ENCODE measurements around the gene THADA. TPM values are rescaled to one million over a fixed set of nuclear protein-coding genes. Genes with fewer than 3 reads are reported as not detected.
A peak's percentile ranks its signal among the peaks of the same experiment; 100 is the strongest.

THADA gene
- total and polyA plus RNA-seq, 5 experiments from 2014 or later = 9.2 to 40.3 (median 15.5) TPM

DNA sequence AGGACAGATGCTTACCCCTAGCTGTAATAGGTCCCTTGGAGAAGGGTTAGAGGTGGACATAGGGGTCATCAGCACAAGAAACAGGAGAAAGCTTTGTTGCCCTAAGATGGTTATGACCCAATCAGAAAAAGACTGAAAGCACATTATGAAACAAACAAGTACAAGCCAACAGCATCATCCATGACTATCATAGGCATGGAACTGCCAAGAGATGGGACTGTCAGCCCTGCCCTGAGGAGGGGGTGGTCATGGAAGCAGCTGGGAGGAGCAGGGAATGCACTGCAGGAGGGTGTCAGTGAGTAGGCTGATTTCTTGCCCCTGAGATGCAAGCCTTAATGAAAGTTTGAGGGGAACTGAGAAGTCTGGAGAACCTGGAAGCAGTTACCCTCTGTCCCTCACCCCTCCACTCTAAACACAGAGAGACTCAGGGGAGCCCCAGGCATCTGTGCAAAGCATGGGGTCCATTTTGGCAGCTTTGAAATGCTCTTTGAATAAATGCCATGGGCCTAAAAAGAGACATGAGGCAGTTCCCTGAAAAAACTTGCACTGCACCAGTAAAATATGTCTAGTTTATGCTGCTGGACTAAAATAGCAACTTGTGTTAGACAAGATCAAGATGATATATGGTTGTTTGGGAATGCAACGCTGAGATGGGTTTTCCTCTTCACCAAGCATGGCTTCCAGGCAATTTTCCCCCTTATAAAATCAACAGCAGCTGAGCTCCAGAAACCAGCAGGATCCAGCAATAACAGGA is 246.8 kb downstream of the THADA start:
- H3K9me3 Mint-ChIP-seq = no peaks in the 10 kb centered on the region
- H3K27ac Mint-ChIP-seq = peak overlapping the region in 3 of 10 donors; percentile 9 to 62 (median 21)
- no peak for ATAC-seq
- H3K36me3 Mint-ChIP-seq = peaks cover 0 to 37% (median 19%) of the 10 kb centered on the region in 3 donors
- H3K4me3 Mint-ChIP-seq = no peak overlapping the region
- POLR2A ChIA-PET = no interaction called here
- H3K27me3 Mint-ChIP-seq = no peaks in the 10 kb centered on the region
- H3K4me1 Mint-ChIP-seq = peaks cover 0 to 3% (median 0%) of the 10 kb centered on the region in 4 donors
- no peak for DNase-seq

DNA sequence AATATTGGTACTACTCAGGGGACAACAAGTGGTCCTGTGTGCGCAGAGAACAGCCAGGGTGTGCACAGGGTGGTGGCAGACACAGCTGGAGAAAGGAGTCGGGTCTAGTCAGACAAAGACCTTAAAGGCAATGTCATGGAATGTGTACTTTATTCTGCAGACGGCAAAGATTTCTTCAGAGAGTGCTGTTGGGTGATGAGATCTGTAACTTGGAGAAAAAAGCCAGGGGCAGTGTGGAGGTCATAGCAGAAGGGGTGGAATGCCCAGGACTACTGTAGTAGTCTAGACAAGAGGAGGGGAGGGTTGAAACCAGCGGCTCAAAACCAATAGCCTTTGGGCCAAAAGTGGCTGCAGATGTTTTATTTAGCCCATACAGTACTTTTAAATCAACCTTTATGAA is 248.1 kb downstream of the THADA start:
- no peak for DNase-seq
- H3K4me3 Mint-ChIP-seq = no peak overlapping the region

DNA sequence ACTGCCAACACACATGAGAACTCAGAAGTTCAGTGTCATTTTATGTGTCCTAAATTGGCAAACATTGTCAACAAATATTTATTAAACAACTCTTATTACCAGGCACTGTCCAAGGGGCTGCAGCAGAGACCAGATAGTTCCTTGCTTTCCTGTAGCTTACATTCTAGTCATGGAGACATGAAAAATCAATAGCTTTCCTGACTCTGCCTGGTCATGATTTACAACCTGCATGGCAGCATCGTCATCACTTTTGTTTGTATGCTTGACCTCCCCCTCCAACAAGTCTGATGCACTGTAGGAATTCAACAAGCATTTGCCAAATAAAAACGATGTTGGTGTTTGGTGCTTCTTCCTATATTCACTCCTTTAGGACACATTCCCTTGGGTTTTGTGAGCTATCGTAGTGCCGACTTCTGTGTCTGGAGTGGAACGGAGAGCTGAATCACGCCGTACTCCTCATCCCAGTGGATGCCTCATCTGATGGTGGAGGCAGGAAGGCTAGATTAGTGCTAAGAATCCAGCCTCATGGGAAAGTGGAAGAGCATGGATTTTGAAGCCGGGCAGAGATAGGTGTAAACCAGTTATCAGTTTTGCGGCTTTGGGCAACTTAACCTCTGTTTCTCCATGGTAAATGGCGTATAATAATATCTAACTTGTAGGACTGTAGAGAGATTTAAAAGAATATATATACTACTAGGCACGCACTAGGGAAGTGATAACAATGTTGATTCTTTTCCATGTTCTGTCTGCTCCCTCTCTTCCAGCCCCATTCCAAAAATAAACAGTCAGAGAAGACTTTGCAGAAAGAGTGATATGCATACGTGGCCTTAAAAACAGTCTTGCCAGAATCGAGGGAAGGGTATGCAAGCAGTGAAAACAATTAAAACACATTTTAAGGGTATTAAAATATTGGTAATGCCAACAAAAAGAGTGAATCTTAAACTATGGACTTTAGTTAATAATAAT is 249.0 kb downstream of the THADA start:
- Mint-ChIP-seq H3K27ac (peak overlapping the region in 3 of 10 donors; percentile 13 to 28 (median 18)), H3K36me3 (peaks cover 10 to 59% (median 26%) of the 10 kb centered on the region in 3 donors), H3K9me3 (no peaks in the 10 kb centered on the region), H3K4me1 (peaks cover 0 to 3% (median 0%) of the 10 kb centered on the region in 4 donors), H3K27me3 (no peaks in the 10 kb centered on the region), H3K4me3 (no peak overlapping the region)
- DNase-seq = no peak
- no peak for ATAC-seq
- POLR2A ChIA-PET = no interaction called here

More for the DNA sequence above, 248.1 kb downstream of the THADA start:
- ATAC-seq = no peak
- Mint-ChIP-seq H3K9me3 (no peaks in the 10 kb centered on the region), H3K27me3 (no peaks in the 10 kb centered on the region), H3K27ac (peak overlapping the region in 1 of 10 donors; percentile 28), H3K4me1 (peaks cover 0 to 3% (median 0%) of the 10 kb centered on the region in 4 donors), H3K36me3 (peaks cover 5 to 50% (median 26%) of the 10 kb centered on the region in 3 donors)
- POLR2A ChIA-PET = interaction anchor here (0.6 kb wide), 1 partner anchor 712 kb away, joined by 7 read pairs; no protein-coding TSS in a partner anchor

DNA sequence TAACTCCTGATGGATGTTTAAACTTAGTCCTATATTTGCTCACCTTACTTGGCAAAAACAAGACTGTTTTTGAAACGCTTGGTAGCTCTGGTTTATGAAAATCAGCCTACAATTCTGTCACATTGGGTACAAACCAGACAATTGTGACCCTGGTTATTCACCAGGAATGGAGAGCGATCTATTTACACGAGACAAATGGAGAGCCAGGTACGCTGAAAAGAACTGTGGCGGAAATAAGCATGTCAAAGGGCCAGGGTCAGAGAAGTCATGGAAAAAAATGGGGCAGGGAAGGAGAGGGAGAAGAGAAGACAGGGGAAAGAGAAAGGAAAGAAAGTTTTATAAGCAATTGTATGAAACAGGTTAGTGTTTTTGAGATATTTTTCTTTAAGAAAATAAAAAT is 250.0 kb downstream of the THADA start:
- no peak overlapping the region for H3K4me3 Mint-ChIP-seq
- no peak for DNase-seq
- peaks cover 0 to 3% (median 0%) of the 10 kb centered on the region in 4 donors for H3K4me1 Mint-ChIP-seq
- POLR2A ChIA-PET = no interaction called here
- H3K27ac Mint-ChIP-seq = no peak overlapping the region
- H3K9me3 Mint-ChIP-seq = no peaks in the 10 kb centered on the region
- peaks cover 10 to 67% (median 29%) of the 10 kb centered on the region in 3 donors for H3K36me3 Mint-ChIP-seq
- H3K27me3 Mint-ChIP-seq = no peaks in the 10 kb centered on the region
- no peak for ATAC-seq

DNA sequence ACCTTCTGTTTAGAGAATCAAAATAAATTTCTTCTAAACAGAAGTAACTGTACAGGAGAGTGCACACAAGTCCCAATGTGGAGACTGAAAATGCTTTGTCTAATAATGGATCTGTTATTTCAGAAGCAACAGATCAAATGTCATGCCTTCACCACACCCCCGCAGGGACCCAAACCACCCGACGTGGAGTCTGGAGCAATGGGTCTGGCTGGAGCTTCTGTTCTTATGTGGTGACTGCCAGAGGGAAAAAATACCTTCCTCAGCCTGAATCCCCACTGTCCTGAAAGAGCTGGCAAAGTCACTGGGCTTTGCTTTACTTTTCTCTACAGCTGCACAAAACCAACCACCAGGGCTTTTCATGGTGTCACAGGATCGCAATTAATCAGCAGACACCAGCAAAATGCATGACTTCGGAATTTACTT is 250.4 kb downstream of the THADA start:
- ATAC-seq = no peak
- Mint-ChIP-seq H3K4me1 (peaks cover 0 to 3% (median 0%) of the 10 kb centered on the region in 4 donors), H3K27ac (no peak overlapping the region), H3K27me3 (no peaks in the 10 kb centered on the region), H3K9me3 (no peaks in the 10 kb centered on the region), H3K4me3 (no peak overlapping the region), H3K36me3 (peaks cover 10 to 70% (median 30%) of the 10 kb centered on the region in 3 donors)
- no peak for DNase-seq
- POLR2A ChIA-PET = no interaction called here

DNA sequence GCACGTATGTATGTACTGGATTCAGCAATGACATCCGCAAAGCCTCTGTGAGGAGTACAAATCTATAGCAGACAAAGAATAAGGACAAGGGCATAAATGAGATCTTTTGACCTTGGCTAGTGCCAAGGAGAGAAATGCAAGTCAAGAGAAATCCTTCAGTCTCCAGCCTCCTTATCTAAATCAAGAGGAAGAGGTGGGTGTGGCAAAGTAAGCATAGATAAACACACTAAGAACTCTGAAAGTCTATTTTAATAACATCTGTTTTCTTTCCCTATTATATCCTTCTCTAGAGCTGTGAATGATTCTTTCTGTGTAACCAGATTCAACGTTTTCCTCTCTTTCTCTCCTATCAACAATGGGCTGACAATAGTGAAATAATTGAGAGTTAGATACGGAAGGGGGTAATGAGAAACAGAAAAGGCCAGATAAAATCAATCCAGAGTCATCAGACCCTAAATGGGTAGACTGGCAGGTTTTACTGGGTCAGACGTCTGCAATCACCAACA is 250.9 kb downstream of the THADA start:
- ATAC-seq (no peak), DNase-seq (no peak)
- POLR2A ChIA-PET = no interaction called here
- Mint-ChIP-seq H3K9me3 (no peaks in the 10 kb centered on the region), H3K27me3 (no peaks in the 10 kb centered on the region), H3K36me3 (peaks cover 10 to 75% (median 32%) of the 10 kb centered on the region in 3 donors), H3K4me1 (peaks cover 0 to 3% (median 0%) of the 10 kb centered on the region in 4 donors), H3K27ac (no peak overlapping the region), H3K4me3 (no peak overlapping the region)

DNA sequence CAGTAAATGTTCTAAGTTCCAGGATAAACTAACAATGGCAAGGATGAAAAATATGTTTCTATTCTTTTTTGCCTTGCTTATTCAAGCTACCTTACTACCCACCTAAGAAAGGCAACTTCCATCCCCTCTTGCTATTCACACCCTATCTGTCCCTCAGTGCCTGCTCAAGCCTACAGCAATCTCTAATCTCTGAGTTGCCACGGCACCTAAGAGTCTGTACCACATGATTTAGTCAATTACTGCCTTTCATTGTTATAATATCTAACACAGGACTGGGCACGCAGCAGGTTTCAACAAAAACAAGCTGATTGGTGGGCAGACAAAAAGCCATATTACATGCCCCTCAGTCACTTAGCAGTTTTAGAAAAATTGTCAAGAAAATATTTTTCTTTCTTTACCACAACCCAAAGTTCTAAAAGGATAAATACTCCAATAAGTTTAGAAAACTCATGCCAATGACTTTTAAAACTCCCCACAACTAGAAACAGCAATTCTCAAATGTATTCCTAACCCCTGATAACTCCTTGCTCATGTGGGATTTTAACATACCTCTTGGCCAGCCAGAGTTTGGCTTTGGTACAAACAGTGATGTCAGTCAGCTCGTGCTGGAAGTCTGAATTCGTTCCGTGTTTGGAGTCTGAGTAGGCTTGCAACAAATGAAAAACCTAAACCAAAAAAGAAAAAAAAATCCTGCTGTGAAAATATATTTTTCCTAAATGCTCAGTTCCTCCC is 252.1 kb downstream of the THADA start:
- H3K4me1 Mint-ChIP-seq = peaks cover 0 to 3% (median 0%) of the 10 kb centered on the region in 4 donors
- peak overlapping the region in 2 of 10 donors; percentile 1 to 52 for H3K27ac Mint-ChIP-seq
- POLR2A ChIA-PET = no interaction called here

DNA sequence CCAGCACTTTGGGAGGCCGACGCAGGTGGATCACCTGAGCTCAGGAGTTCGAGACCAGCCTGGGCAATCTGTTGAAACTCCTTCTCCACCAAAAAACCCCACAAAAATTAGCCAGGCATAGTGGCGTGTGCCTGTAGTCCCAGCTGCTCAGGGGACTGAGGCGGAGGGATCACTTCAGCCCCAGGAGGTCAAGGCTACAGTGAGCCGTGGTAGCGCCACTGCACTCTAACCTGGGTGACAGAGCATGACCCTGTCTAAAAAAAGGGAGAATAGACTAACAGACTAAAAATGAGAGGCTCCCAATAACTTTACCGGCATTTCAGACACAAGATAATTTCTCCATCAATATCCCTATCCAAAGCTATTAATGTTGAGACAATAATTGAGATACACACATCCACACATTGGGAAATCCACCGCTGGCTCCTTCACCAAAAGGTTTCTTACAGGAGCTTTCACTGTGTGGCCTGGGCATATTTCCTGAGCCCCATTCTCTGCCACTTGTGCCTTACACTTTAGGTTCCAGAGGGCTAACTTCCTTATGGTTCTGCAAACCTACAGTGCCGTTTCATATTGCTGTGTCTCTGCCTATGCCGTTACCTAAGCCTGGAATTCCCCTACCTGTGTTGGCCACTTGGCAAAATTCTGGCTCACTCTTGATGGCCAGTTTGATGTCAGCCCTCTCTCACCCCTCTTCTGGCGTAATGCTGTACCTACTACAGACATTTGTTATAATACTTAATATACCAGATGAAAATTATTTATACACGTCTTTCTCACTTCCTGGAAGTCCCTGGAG is 253.7 kb downstream of the THADA start:
- POLR2A ChIA-PET = no interaction called here
- H3K4me3 Mint-ChIP-seq = no peak overlapping the region
- H3K36me3 Mint-ChIP-seq = peaks cover 10 to 84% (median 31%) of the 10 kb centered on the region in 3 donors
- ATAC-seq = no peak
- peak overlapping the region in 1 of 10 donors; percentile 39 for H3K27ac Mint-ChIP-seq
- no peaks in the 10 kb centered on the region for H3K9me3 Mint-ChIP-seq
- no peak for DNase-seq
- no peaks in the 10 kb centered on the region for H3K27me3 Mint-ChIP-seq
- H3K4me1 Mint-ChIP-seq = peaks cover 0 to 3% (median 1%) of the 10 kb centered on the region in 4 donors

More for the DNA sequence above, 252.1 kb downstream of the THADA start:
- no peaks in the 10 kb centered on the region for H3K27me3 Mint-ChIP-seq
- no peaks in the 10 kb centered on the region for H3K9me3 Mint-ChIP-seq
- H3K4me3 Mint-ChIP-seq = no peak overlapping the region
- ATAC-seq = no peak
- no peak for DNase-seq
- peaks cover 10 to 82% (median 36%) of the 10 kb centered on the region in 3 donors for H3K36me3 Mint-ChIP-seq

DNA sequence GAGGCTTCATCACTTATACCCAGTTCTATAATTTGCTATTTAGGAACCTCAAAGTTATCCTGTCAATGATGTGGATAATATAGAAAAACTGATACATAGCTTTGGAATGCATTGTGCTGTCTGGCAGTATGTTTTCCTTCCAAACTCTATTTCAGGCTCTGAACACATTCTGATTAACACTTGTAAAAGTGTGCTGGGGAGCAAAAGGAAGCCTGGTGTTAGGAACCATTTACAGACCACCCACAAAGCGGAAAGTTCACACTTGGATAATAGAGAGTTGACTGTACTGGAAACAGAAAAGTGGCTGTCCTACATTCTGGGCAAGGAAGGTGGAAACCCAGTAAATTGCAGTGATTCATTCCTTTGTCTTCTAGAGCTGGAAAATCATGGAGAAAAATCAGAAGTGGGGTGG is 254.9 kb downstream of the THADA start:
- Mint-ChIP-seq H3K27ac (peak overlapping the region in 1 of 10 donors; percentile 4), H3K36me3 (peaks cover 10 to 86% (median 29%) of the 10 kb centered on the region in 3 donors), H3K9me3 (no peaks in the 10 kb centered on the region), H3K27me3 (no peaks in the 10 kb centered on the region), H3K4me3 (no peak overlapping the region), H3K4me1 (peaks cover 0 to 3% (median 0%) of the 10 kb centered on the region in 4 donors)
- DNase-seq (no peak), ATAC-seq (no peak)
- POLR2A ChIA-PET = no interaction called here

DNA sequence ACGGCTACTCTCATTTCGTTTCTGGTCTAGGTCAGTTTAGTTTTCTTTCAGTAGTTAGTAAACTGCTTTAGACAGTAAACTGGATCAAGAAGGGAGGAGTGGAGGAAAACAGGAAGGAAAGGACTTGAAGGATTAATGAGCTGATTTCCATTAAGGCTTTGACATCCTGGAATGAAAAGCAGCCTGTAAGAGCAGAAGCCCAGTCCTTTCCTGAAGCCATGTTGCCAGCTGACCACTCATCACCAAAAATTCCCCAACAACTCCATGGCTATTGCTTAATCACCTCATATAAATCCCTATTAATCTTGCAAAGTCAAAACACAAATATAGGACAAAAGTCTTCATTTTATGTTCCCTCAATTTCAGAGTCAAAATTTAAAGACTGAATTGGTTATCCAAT is 255.8 kb downstream of the THADA start:
- Mint-ChIP-seq H3K27ac (no peak overlapping the region), H3K27me3 (no peaks in the 10 kb centered on the region), H3K9me3 (no peaks in the 10 kb centered on the region), H3K4me3 (no peak overlapping the region), H3K4me1 (peaks cover 0 to 3% (median 0%) of the 10 kb centered on the region in 4 donors), H3K36me3 (peaks cover 10 to 86% (median 28%) of the 10 kb centered on the region in 3 donors)
- ATAC-seq = no peak
- POLR2A ChIA-PET = no interaction called here
- no peak for DNase-seq

DNA sequence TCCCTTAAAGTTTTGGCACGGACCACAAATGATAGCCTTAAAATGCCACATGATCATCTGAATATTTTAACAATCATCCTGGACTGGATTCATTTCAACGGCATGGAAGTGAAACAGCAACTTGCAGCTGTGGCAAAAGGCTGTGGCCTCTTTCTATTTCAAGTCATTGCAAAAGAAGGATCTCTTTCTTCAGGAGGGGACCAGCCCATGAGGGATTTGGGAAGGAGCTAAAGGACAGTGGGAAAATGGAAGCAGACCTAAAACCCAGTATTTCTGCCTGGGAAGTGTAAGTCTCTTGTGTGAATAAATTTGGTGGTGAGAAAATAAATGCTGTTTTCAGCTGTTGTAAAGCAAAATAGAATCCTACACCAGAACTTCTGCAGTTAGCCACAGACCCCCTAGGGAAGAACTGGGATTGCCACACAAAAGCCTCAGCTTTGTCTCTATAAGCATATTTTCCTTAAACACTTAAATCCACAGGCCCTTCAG is 262.1 kb downstream of the THADA start:
- H3K4me1 Mint-ChIP-seq = peaks cover 0 to 4% (median 2%) of the 10 kb centered on the region in 4 donors
- H3K4me3 Mint-ChIP-seq = no peak overlapping the region
- no peaks in the 10 kb centered on the region for H3K27me3 Mint-ChIP-seq
- no peak for ATAC-seq
- H3K27ac Mint-ChIP-seq = peak overlapping the region in 1 of 10 donors; percentile 36
- no peaks in the 10 kb centered on the region for H3K9me3 Mint-ChIP-seq
- H3K36me3 Mint-ChIP-seq = peaks cover 0 to 73% (median 20%) of the 10 kb centered on the region in 3 donors
- POLR2A ChIA-PET = no interaction called here
- no peak for DNase-seq

Data from naive thymus-derived CD8-positive, alpha-beta T cell (primary cell).